HEK293 (cell line): ENCODE measurements around the gene ERI3.
A peak's percentile ranks its signal among the peaks of the same experiment; 100 is the strongest.

ENCODE experiments used
- HOXD13 ChIP-seq: sonication (generic); formaldehyde crosslinking; IDR thresholded peaks from 2 replicates; pipeline ENCODE4 v1.8.0; 2022; ENCODE audit warnings: missing genetic modification reagents, borderline replicate concordance
- KLF1 ChIP-seq: fragments of 450-650 bp; formaldehyde crosslinking; IDR thresholded peaks from 2 replicates; pipeline ENCODE4 v1.5.1; 2016; ENCODE audit warnings: missing biosample characterization, missing genetic modification characterization
- SALL2 ChIP-seq: fragments of 450-650 bp; formaldehyde crosslinking; IDR thresholded peaks from 2 replicates; pipeline ENCODE4 v1.5.0; 2017; ENCODE audit warnings: missing biosample characterization, mild to moderate bottlenecking, missing genetic modification characterization, borderline replicate concordance
- TCF7L2 ChIP-seq: IDR thresholded peaks from 2 replicates; pipeline ENCODE4 v1.6.1; 2011; ENCODE audit warnings: low read depth, mild to moderate bottlenecking, inconsistent platforms, low read length, moderate library complexity, borderline replicate concordance
- TRIM28 ChIP-seq: IDR thresholded peaks from 2 replicates; pipeline ENCODE4 v1.6.1; 2011; ENCODE audit warnings: low read length, control low read depth, borderline replicate concordance
- YY2 ChIP-seq: fragments of 450-650 bp; formaldehyde crosslinking; IDR thresholded peaks from 2 replicates; pipeline ENCODE4 v1.5.1; 2016; ENCODE audit warnings: missing biosample characterization, missing genetic modification characterization
- ZNF133 ChIP-seq: fragments of 450-650 bp; formaldehyde crosslinking; IDR thresholded peaks from 2 replicates; pipeline ENCODE4 v1.5.1; 2016; ENCODE audit warnings: missing biosample characterization, missing genetic modification characterization
- ZNF169 ChIP-seq: fragments of 450-650 bp; formaldehyde crosslinking; IDR thresholded peaks from 2 replicates; pipeline ENCODE4 v1.5.1; 2016; ENCODE audit warnings: missing biosample characterization, missing genetic modification characterization
- ZNF324 ChIP-seq: fragments of 450-650 bp; formaldehyde crosslinking; IDR thresholded peaks from 2 replicates; pipeline ENCODE4 v1.5.1; 2016; ENCODE audit warnings: missing biosample characterization, missing genetic modification characterization
- ZNF335 ChIP-seq: fragments of 450-650 bp; formaldehyde crosslinking; conservative IDR thresholded peaks from 2 replicates; pipeline ENCODE4 v1.5.1; 2016; ENCODE audit warnings: missing biosample characterization, missing genetic modification characterization
- ZNF354C ChIP-seq: fragments of 450-650 bp; formaldehyde crosslinking; IDR thresholded peaks from 2 replicates; pipeline ENCODE4 v1.5.1; 2016; ENCODE audit warnings: missing biosample characterization, missing genetic modification characterization, low read depth, borderline replicate concordance
- ZNF473 ChIP-seq: fragments of 450-650 bp; formaldehyde crosslinking; IDR thresholded peaks from 2 replicates; pipeline ENCODE4 v1.5.1; 2017; ENCODE audit warnings: missing biosample characterization, missing genetic modification characterization
- ZNF776 ChIP-seq: fragments of 450-650 bp; formaldehyde crosslinking; IDR thresholded peaks from 2 replicates; pipeline ENCODE4 v1.5.0; 2017; ENCODE audit warnings: missing biosample characterization, missing genetic modification characterization, borderline replicate concordance
- ZNF777 ChIP-seq: fragments of 450-650 bp; formaldehyde crosslinking; IDR thresholded peaks from 2 replicates; pipeline ENCODE4 v1.5.1; 2017; ENCODE audit warnings: missing biosample characterization, missing genetic modification characterization, borderline replicate concordance
- ZNF792 ChIP-seq: fragments of 450-650 bp; formaldehyde crosslinking; IDR thresholded peaks from 2 replicates; pipeline ENCODE4 v1.5.1; 2016; ENCODE audit warnings: missing biosample characterization, missing genetic modification characterization
- ZSCAN30 ChIP-seq: fragments of 450-650 bp; IDR thresholded peaks from 2 replicates; pipeline ENCODE4 v1.5.1; 2018; ENCODE audit warnings: missing biosample characterization, mild to moderate bottlenecking, missing genetic modification characterization, moderate library complexity
- TF ChIP-seq, protein P1 (sequence below): fragments of 450-650 bp; formaldehyde crosslinking; IDR thresholded peaks from 2 replicates; pipeline ENCODE4 v1.5.1; 2016; ENCODE audit warnings: missing biosample characterization, missing genetic modification characterization, borderline replicate concordance
- TF ChIP-seq, protein P2 (sequence below): fragments of 450-650 bp; formaldehyde crosslinking; IDR thresholded peaks from 2 replicates; pipeline ENCODE4 v1.5.1; 2016; ENCODE audit warnings: missing biosample characterization, missing genetic modification characterization
- TF ChIP-seq, protein P3 (sequence below): fragments of 450-650 bp; formaldehyde crosslinking; IDR thresholded peaks from 2 replicates; pipeline ENCODE4 v1.5.1; 2016; ENCODE audit warnings: missing biosample characterization, missing genetic modification characterization
- TF ChIP-seq, protein P4 (sequence below): fragments of 450-650 bp; formaldehyde crosslinking; IDR thresholded peaks from 2 replicates; pipeline ENCODE4 v1.5.1; 2016; ENCODE audit warnings: missing biosample characterization, missing genetic modification characterization
- TF ChIP-seq, protein P5 (sequence below): fragments of 450-650 bp; formaldehyde crosslinking; IDR thresholded peaks from 2 replicates; pipeline ENCODE4; 2016; ENCODE audit warnings: missing biosample characterization, missing genetic modification characterization
- TF ChIP-seq, protein P6 (sequence below): fragments of 450-650 bp; formaldehyde crosslinking; IDR thresholded peaks from 2 replicates; pipeline ENCODE4 v1.5.1; 2017; ENCODE audit warnings: missing biosample characterization, missing genetic modification characterization
- TF ChIP-seq, protein P7 (sequence below): fragments of 450-650 bp; formaldehyde crosslinking; conservative IDR thresholded peaks from 2 replicates; pipeline ENCODE4 v1.5.1; 2016; ENCODE audit warnings: low read depth, missing biosample characterization, missing genetic modification characterization

Gene ERI3

DNA sequence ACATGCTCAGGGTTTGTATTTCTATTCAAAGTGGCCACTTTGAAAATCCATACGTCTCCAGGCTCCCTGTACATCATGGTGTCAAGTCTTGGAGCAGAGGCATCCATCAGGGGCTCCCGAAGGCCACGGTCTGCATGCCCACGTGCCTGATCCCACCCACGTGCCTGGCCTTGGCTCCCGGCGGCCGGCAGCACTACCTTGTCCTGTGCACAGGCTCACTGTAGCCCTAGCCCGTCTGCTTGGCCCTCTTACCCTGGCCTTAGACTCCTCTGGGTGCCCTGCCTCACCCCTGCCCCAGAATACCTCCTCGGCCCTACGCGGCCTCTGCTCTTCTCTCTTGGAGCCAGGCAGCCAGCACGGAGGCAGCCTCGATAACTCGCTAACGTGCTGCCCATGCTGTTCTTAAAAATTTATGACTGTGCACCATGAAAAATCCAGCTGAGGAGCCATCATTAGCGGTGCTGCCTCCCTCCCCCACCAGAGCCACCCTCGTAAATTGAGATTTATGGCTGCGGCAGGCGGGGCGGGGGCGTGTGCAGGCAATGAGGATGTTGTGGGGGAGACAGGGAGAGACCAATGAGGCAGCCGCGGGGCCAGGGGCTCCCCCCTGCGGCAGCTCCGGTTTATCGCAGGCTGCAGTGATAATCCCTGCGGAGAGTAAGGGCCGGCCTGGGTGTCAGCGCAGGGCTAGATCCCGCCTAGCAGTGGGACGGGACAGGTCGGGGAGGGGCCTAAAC, 117.2 kb downstream of the ERI3 start (continued):
- TF ChIP-seq, protein P1, sequence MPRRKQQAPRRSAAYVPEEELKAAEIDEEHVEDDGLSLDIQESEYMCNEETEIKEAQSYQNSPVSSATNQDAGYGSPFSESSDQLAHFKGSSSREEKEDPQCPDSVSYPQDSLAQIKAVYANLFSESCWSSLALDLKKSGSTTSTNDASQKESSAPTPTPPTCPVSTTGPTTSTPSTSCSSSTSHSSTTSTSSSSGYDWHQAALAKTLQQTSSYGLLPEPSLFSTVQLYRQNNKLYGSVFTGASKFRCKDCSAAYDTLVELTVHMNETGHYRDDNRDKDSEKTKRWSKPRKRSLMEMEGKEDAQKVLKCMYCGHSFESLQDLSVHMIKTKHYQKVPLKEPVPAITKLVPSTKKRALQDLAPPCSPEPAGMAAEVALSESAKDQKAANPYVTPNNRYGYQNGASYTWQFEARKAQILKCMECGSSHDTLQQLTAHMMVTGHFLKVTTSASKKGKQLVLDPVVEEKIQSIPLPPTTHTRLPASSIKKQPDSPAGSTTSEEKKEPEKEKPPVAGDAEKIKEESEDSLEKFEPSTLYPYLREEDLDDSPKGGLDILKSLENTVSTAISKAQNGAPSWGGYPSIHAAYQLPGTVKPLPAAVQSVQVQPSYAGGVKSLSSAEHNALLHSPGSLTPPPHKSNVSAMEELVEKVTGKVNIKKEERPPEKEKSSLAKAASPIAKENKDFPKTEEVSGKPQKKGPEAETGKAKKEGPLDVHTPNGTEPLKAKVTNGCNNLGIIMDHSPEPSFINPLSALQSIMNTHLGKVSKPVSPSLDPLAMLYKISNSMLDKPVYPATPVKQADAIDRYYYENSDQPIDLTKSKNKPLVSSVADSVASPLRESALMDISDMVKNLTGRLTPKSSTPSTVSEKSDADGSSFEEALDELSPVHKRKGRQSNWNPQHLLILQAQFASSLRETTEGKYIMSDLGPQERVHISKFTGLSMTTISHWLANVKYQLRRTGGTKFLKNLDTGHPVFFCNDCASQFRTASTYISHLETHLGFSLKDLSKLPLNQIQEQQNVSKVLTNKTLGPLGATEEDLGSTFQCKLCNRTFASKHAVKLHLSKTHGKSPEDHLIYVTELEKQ (tag by site-specific recombination) = peak; percentile 88; the same call in 1 of the 2 replicates
- TF ChIP-seq ZNF473 (tag by site-specific recombination) = no peak
- TF ChIP-seq, protein P2, sequence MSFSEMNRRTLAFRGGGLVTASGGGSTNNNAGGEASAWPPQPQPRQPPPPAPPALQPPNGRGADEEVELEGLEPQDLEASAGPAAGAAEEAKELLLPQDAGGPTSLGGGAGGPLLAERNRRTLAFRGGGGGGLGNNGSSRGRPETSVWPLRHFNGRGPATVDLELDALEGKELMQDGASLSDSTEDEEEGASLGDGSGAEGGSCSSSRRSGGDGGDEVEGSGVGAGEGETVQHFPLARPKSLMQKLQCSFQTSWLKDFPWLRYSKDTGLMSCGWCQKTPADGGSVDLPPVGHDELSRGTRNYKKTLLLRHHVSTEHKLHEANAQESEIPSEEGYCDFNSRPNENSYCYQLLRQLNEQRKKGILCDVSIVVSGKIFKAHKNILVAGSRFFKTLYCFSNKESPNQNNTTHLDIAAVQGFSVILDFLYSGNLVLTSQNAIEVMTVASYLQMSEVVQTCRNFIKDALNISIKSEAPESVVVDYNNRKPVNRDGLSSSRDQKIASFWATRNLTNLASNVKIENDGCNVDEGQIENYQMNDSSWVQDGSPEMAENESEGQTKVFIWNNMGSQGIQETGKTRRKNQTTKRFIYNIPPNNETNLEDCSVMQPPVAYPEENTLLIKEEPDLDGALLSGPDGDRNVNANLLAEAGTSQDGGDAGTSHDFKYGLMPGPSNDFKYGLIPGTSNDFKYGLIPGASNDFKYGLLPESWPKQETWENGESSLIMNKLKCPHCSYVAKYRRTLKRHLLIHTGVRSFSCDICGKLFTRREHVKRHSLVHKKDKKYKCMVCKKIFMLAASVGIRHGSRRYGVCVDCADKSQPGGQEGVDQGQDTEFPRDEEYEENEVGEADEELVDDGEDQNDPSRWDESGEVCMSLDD (tag by site-specific recombination) = peak; percentile 63; the same call in 1 of the 2 replicates
- TF ChIP-seq, protein P3, sequence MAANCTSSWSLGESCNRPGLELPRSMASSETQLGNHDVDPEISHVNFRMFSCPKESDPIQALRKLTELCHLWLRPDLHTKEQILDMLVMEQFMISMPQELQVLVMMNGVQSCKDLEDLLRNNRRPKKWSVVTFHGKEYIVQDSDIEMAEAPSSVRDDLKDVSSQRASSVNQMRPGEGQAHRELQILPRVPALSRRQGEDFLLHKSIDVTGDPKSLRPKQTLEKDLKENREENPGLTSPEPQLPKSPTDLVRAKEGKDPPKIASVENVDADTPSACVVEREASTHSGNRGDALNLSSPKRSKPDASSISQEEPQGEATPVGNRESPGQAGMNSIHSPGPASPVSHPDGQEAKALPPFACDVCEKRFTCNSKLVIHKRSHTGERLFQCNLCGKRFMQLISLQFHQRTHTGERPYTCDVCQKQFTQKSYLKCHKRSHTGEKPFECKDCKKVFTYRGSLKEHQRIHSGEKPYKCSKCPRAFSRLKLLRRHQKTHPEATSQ (tag by site-specific recombination) = no peak; the same call in 1 of the 2 replicates
- no peak for TF ChIP-seq TCF7L2
- TF ChIP-seq, protein P4, sequence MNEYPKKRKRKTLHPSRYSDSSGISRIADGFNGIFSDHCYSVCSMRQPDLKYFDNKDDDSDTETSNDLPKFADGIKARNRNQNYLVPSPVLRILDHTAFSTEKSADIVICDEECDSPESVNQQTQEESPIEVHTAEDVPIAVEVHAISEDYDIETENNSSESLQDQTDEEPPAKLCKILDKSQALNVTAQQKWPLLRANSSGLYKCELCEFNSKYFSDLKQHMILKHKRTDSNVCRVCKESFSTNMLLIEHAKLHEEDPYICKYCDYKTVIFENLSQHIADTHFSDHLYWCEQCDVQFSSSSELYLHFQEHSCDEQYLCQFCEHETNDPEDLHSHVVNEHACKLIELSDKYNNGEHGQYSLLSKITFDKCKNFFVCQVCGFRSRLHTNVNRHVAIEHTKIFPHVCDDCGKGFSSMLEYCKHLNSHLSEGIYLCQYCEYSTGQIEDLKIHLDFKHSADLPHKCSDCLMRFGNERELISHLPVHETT (tag by site-specific recombination) = peak; percentile 83
- TF ChIP-seq ZNF133 = 0 out of 2 replicates have a peak, but pooled peaks have one; percentile 8
- no peak for TF ChIP-seq ZNF776 (tag by site-specific recombination)
- peak; percentile 58; the same call in 1 of the 2 replicates for TF ChIP-seq ZNF335 (tag by site-specific recombination)
- TF ChIP-seq, protein P5, sequence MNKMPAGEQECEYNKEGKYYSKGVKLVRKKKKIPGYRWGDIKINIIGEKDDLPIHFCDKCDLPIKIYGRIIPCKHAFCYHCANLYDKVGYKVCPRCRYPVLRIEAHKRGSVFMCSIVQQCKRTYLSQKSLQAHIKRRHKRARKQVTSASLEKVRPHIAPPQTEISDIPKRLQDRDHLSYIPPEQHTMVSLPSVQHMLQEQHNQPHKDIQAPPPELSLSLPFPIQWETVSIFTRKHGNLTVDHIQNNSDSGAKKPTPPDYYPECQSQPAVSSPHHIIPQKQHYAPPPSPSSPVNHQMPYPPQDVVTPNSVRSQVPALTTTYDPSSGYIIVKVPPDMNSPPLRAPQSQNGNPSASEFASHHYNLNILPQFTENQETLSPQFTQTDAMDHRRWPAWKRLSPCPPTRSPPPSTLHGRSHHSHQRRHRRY (tag by site-specific recombination) = no peak
- TF ChIP-seq, protein P6, sequence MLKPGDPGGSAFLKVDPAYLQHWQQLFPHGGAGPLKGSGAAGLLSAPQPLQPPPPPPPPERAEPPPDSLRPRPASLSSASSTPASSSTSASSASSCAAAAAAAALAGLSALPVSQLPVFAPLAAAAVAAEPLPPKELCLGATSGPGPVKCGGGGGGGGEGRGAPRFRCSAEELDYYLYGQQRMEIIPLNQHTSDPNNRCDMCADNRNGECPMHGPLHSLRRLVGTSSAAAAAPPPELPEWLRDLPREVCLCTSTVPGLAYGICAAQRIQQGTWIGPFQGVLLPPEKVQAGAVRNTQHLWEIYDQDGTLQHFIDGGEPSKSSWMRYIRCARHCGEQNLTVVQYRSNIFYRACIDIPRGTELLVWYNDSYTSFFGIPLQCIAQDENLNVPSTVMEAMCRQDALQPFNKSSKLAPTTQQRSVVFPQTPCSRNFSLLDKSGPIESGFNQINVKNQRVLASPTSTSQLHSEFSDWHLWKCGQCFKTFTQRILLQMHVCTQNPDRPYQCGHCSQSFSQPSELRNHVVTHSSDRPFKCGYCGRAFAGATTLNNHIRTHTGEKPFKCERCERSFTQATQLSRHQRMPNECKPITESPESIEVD (tag by site-specific recombination) = peak; percentile 91
- TF ChIP-seq YY2 (tag by site-specific recombination) = no peak; the same call in 1 of the 2 replicates
- TF ChIP-seq HOXD13 (CRISPR knock-in tag) = no peak
- TF ChIP-seq KLF1 = peak; percentile 95
- TF ChIP-seq ZNF324 (tag by site-specific recombination) = peak; percentile 97
- TF ChIP-seq, protein P7, sequence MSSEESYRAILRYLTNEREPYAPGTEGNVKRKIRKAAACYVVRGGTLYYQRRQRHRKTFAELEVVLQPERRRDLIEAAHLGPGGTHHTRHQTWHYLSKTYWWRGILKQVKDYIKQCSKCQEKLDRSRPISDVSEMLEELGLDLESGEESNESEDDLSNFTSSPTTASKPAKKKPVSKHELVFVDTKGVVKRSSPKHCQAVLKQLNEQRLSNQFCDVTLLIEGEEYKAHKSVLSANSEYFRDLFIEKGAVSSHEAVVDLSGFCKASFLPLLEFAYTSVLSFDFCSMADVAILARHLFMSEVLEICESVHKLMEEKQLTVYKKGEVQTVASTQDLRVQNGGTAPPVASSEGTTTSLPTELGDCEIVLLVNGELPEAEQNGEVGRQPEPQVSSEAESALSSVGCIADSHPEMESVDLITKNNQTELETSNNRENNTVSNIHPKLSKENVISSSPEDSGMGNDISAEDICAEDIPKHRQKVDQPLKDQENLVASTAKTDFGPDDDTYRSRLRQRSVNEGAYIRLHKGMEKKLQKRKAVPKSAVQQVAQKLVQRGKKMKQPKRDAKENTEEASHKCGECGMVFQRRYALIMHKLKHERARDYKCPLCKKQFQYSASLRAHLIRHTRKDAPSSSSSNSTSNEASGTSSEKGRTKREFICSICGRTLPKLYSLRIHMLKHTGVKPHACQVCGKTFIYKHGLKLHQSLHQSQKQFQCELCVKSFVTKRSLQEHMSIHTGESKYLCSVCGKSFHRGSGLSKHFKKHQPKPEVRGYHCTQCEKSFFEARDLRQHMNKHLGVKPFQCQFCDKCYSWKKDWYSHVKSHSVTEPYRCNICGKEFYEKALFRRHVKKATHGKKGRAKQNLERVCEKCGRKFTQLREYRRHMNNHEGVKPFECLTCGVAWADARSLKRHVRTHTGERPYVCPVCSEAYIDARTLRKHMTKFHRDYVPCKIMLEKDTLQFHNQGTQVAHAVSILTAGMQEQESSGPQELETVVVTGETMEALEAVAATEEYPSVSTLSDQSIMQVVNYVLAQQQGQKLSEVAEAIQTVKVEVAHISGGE (tag by site-specific recombination) = 0 out of 2 replicates have a peak, but pooled peaks have one; percentile 26
- no peak for TF ChIP-seq ZNF777 (tag by site-specific recombination)
- no peak for TF ChIP-seq ZNF792 (tag by site-specific recombination)
- no peak for TF ChIP-seq SALL2 (tag by site-specific recombination)
- peak; percentile 89 for TF ChIP-seq TRIM28
- TF ChIP-seq ZSCAN30 (tag by site-specific recombination) = peak; percentile 98
- TF ChIP-seq ZNF169 (tag by site-specific recombination) = no peak
- no peak for TF ChIP-seq ZNF354C (tag by site-specific recombination)
